HFF-Myc (cell line): ENCODE results near the gene SUFU.

Source experiments
- DNase-seq: peaks from one replicate; pipeline ENCODE4 v3.0.0-alpha.2; 2011; ENCODE audit warnings: low read depth; ENCODE audit errors: extremely low read depth
- H3K4me3 ChIP-seq: replicated peaks from 2 replicates; pipeline ENCODE4 v1.5.1; 2011; ENCODE audit warnings: low read depth, mild to moderate bottlenecking, control low read depth, low read length
- CTCF ChIP-seq: IDR thresholded peaks from 2 replicates; pipeline ENCODE4 v1.5.1; 2012; ENCODE audit warnings: mild to moderate bottlenecking, low read depth, low read length, control low read depth; ENCODE audit errors: missing control alignments

SUFU gene

GRCh38 chr10:102546606-102547320 lies 43.0 kb downstream of the SUFU start:
- peak; percentile 85 for DNase-seq
- peak overlapping the region; percentile 16 for H3K4me3 ChIP-seq
- no peak for TF ChIP-seq CTCF

- TF ChIP-seq CTCF: no peak
These were observed 45.8 kb downstream of the SUFU start for GRCh38 chr10:102549549-102549948.

GRCh38 chr10:102550636-102551210 lies 47.0 kb downstream of the SUFU start:
- no peak overlapping the region for H3K4me3 ChIP-seq
- no peak for DNase-seq
- no peak for TF ChIP-seq CTCF

More at GRCh38 chr10:102549549-102549948, 45.8 kb downstream of the SUFU start:
- H3K4me3 ChIP-seq: no peak overlapping the region
- no peak for DNase-seq

GRCh38 chr10:102552533-102552932 lies 48.8 kb downstream of the SUFU start:
- no peak for DNase-seq
- H3K4me3 ChIP-seq: no peak overlapping the region
- no peak for TF ChIP-seq CTCF

- H3K4me3 ChIP-seq: no peak overlapping the region
- no peak for DNase-seq
- TF ChIP-seq CTCF: no peak
These were observed 50.0 kb downstream of the SUFU start for GRCh38 chr10:102553771-102554170.

- DNase-seq: no peak
- TF ChIP-seq CTCF: no peak
- H3K4me3 ChIP-seq: no peak overlapping the region
These were observed 50.8 kb downstream of the SUFU start for GRCh38 chr10:102554531-102554930.
